Activated CD4-positive, alpha-beta memory T cell treated with anti-CD3 and anti-CD28 coated beads, Interleukin-2, amount 10 ng/mL, durations not matched to agents 7 days and 5 days (primary cell): ENCODE measurements around the gene MAD1L1. TPM values are rescaled to one million over a fixed set of nuclear protein-coding genes. Genes with fewer than 3 reads are reported as not detected.
"Not testable (repeated sequence)": the region's sequence is repeated elsewhere in the genome, so short reads cannot be mapped to it uniquely, and the experiment has no call there.

Source experiments
- CTCF ChIA-PET: fragments of 350-600 bp; sonication (Branson Sonifier 250); formaldehyde crosslinking; loops from one replicate; lab custom pipeline; 2021; ENCODE audit warnings: antibody characterized with exemption, inconsistent platforms; lab: Charles Lee
- POLR2A ChIA-PET: fragments of 350-600 bp; sonication (Branson Sonifier 250); formaldehyde crosslinking; loops from one replicate; lab custom pipeline; 2021; ENCODE audit warnings: antibody characterized with exemption; lab: Charles Lee
- DNase-seq: peaks from one replicate; pipeline ENCODE4 v3.0.0-alpha.2; 2020
- H3K27ac Mint-ChIP-seq: one replicate; pipeline ENCODE4 v1.8.0; 2021; ENCODE audit warnings: mild to moderate bottlenecking, mixed read lengths
- H3K27me3 Mint-ChIP-seq: one replicate; pipeline ENCODE4 v1.8.0; 2021; ENCODE audit warnings: mixed read lengths
- H3K36me3 Mint-ChIP-seq: one replicate; pipeline ENCODE4 v1.8.0; 2021; ENCODE audit warnings: low read depth, mixed read lengths
- H3K4me1 Mint-ChIP-seq: one replicate; pipeline ENCODE4 v1.8.0; 2021; ENCODE audit warnings: mixed read lengths
- H3K4me3 Mint-ChIP-seq: one replicate; pipeline ENCODE4 v1.8.0; 2021; ENCODE audit warnings: mild to moderate bottlenecking, mixed read lengths
- H3K9me3 Mint-ChIP-seq: one replicate; pipeline ENCODE4 v1.8.0; 2021; ENCODE audit warnings: mixed read lengths
- total RNA-seq, 2 experiments: library from RNA; stranded (reverse); gene quantifications; one replicate each; pipeline ENCODE4 v1.2.3, GENCODE V29; 2021

Gene MAD1L1
- total RNA-seq, 2 experiments from 2014 or later = 120 to 136 TPM

GRCh38 chr7:2165610-2166594 is 66.8 kb downstream of the MAD1L1 start:
- Mint-ChIP-seq H3K27me3 (no peaks in the 10 kb centered on the region), H3K4me1 (no peaks in the 10 kb centered on the region), H3K9me3 (no peaks in the 10 kb centered on the region), H3K36me3 (peaks cover 5% of the 10 kb centered on the region), H3K4me3 (no peak overlapping the region), H3K27ac (no peak overlapping the region)
- POLR2A ChIA-PET = no interaction called here
- CTCF ChIA-PET = no interaction called here
- no peak for DNase-seq

GRCh38 chr7:2165239-2165609 is 67.5 kb downstream of the MAD1L1 start:
- H3K27ac Mint-ChIP-seq = no peak overlapping the region
- H3K4me1 Mint-ChIP-seq = no peaks in the 10 kb centered on the region
- ChIA-PET POLR2A (no interaction called here), CTCF (no interaction called here)
- no peak for DNase-seq
- H3K9me3 Mint-ChIP-seq = no peaks in the 10 kb centered on the region
- peaks cover 5% of the 10 kb centered on the region for H3K36me3 Mint-ChIP-seq
- no peak overlapping the region for H3K4me3 Mint-ChIP-seq
- no peaks in the 10 kb centered on the region for H3K27me3 Mint-ChIP-seq

GRCh38 chr7:2164646-2165045 is 68.1 kb downstream of the MAD1L1 start:
- Mint-ChIP-seq H3K4me3 (no peak overlapping the region), H3K9me3 (no peaks in the 10 kb centered on the region), H3K36me3 (peaks cover 5% of the 10 kb centered on the region), H3K4me1 (no peaks in the 10 kb centered on the region), H3K27me3 (no peaks in the 10 kb centered on the region), H3K27ac (no peak overlapping the region)
- CTCF ChIA-PET = no interaction called here
- no peak for DNase-seq
- POLR2A ChIA-PET = no interaction called here

- no peaks in the 10 kb centered on the region for H3K4me1 Mint-ChIP-seq
- ChIA-PET POLR2A (no interaction called here), CTCF (no interaction called here)
- no peaks in the 10 kb centered on the region for H3K27me3 Mint-ChIP-seq
- no peak overlapping the region for H3K27ac Mint-ChIP-seq
- no peak overlapping the region for H3K4me3 Mint-ChIP-seq
- no peaks in the 10 kb centered on the region for H3K9me3 Mint-ChIP-seq
- no peak for DNase-seq
- peaks cover 5% of the 10 kb centered on the region for H3K36me3 Mint-ChIP-seq
These were observed 68.9 kb downstream of the MAD1L1 start for GRCh38 chr7:2163600-2164555.

GRCh38 chr7:2162959-2163358 is 69.8 kb downstream of the MAD1L1 start:
- Mint-ChIP-seq H3K27me3 (no peaks in the 10 kb centered on the region), H3K4me3 (no peak overlapping the region), H3K27ac (no peak overlapping the region), H3K36me3 (no peaks in the 10 kb centered on the region), H3K4me1 (no peaks in the 10 kb centered on the region), H3K9me3 (no peaks in the 10 kb centered on the region)
- ChIA-PET POLR2A (no interaction called here), CTCF (no interaction called here)
- DNase-seq = no peak

- H3K4me3 Mint-ChIP-seq, H3K36me3 Mint-ChIP-seq, CTCF ChIA-PET, POLR2A ChIA-PET, H3K9me3 Mint-ChIP-seq, H3K4me1 Mint-ChIP-seq, DNase-seq, H3K27me3 Mint-ChIP-seq, H3K27ac Mint-ChIP-seq: not testable (repeated sequence)
These were observed 70.5 kb downstream of the MAD1L1 start for GRCh38 chr7:2162004-2162902.

- Mint-ChIP-seq H3K9me3 (no peaks in the 10 kb centered on the region), H3K4me1 (no peaks in the 10 kb centered on the region), H3K27ac (no peak overlapping the region), H3K36me3 (no peaks in the 10 kb centered on the region), H3K27me3 (no peaks in the 10 kb centered on the region), H3K4me3 (no peak overlapping the region)
- POLR2A ChIA-PET = no interaction called here
- CTCF ChIA-PET = no interaction called here
- DNase-seq = no peak
These were observed 73.6 kb downstream of the MAD1L1 start for GRCh38 chr7:2159176-2159520.

- Mint-ChIP-seq H3K9me3 (no peaks in the 10 kb centered on the region), H3K27ac (no peak overlapping the region), H3K4me1 (no peaks in the 10 kb centered on the region), H3K4me3 (no peak overlapping the region), H3K36me3 (no peaks in the 10 kb centered on the region), H3K27me3 (no peaks in the 10 kb centered on the region)
- CTCF ChIA-PET = no interaction called here
- POLR2A ChIA-PET = no interaction called here
- no peak for DNase-seq
These were observed 74.2 kb downstream of the MAD1L1 start for GRCh38 chr7:2158331-2159175.

GRCh38 chr7:2157473-2158279 is 75.1 kb downstream of the MAD1L1 start:
- CTCF ChIA-PET = no interaction called here
- H3K27ac Mint-ChIP-seq = no peak overlapping the region
- no peaks in the 10 kb centered on the region for H3K4me1 Mint-ChIP-seq
- DNase-seq = no peak
- POLR2A ChIA-PET = no interaction called here
- H3K27me3 Mint-ChIP-seq = no peaks in the 10 kb centered on the region
- H3K9me3 Mint-ChIP-seq = no peaks in the 10 kb centered on the region
- no peaks in the 10 kb centered on the region for H3K36me3 Mint-ChIP-seq
- H3K4me3 Mint-ChIP-seq = no peak overlapping the region

GRCh38 chr7:2156756-2157472 is 75.8 kb downstream of the MAD1L1 start:
- no peak overlapping the region for H3K27ac Mint-ChIP-seq
- no peaks in the 10 kb centered on the region for H3K4me1 Mint-ChIP-seq
- POLR2A ChIA-PET = no interaction called here
- DNase-seq = no peak
- no peak overlapping the region for H3K4me3 Mint-ChIP-seq
- no peaks in the 10 kb centered on the region for H3K27me3 Mint-ChIP-seq
- H3K9me3 Mint-ChIP-seq = no peaks in the 10 kb centered on the region
- CTCF ChIA-PET = no interaction called here
- no peaks in the 10 kb centered on the region for H3K36me3 Mint-ChIP-seq

- H3K36me3 Mint-ChIP-seq = no peaks in the 10 kb centered on the region
- CTCF ChIA-PET = no interaction called here
- no peaks in the 10 kb centered on the region for H3K9me3 Mint-ChIP-seq
- H3K27ac Mint-ChIP-seq = no peak overlapping the region
- H3K27me3 Mint-ChIP-seq = no peaks in the 10 kb centered on the region
- no peaks in the 10 kb centered on the region for H3K4me1 Mint-ChIP-seq
- DNase-seq = no peak
- POLR2A ChIA-PET = no interaction called here
- no peak overlapping the region for H3K4me3 Mint-ChIP-seq
These were observed 77.9 kb downstream of the MAD1L1 start for GRCh38 chr7:2154831-2155230.
